Skeletal muscle satellite cell (primary cell): ENCODE results near the gene OBSCN.
"Not testable (repeated sequence)": the region's sequence is repeated elsewhere in the genome, so short reads cannot be mapped to it uniquely, and the experiment has no call there.

Experiments used
- H3K27me3 ChIP-seq: 2 replicates; pipeline ENCODE4 v1.7.0; 2013; ENCODE audit warnings: low read length; ENCODE audit not compliant: control insufficient read depth, insufficient read depth
- H3K36me3 ChIP-seq: 2 replicates; pipeline ENCODE4 v1.7.0; 2013; ENCODE audit warnings: mild to moderate bottlenecking, control low read depth, low read length; ENCODE audit not compliant: insufficient read depth
- H3K4me1 ChIP-seq: 2 replicates; pipeline ENCODE4 v1.7.0; 2013; ENCODE audit warnings: low read length; ENCODE audit not compliant: control insufficient read depth, insufficient read depth
- H3K4me2 ChIP-seq: 2 replicates; pipeline ENCODE4 v1.7.0; 2013; ENCODE audit warnings: mild to moderate bottlenecking, low read length
- H3K4me3 ChIP-seq: 2 replicates; pipeline ENCODE4 v1.7.0; 2013; ENCODE audit warnings: low read length
- H3K9ac ChIP-seq: 2 replicates; pipeline ENCODE4 v1.7.0; 2013; ENCODE audit warnings: mild to moderate bottlenecking, low read depth, low read length, moderate library complexity
- H3K9me3 ChIP-seq: replicated peaks from 2 replicates; pipeline ENCODE4 v1.7.0; 2013; ENCODE audit warnings: mild to moderate bottlenecking, control low read depth, low read length

Gene OBSCN

GRCh38 chr1:228264090-228264829 is 56.4 kb downstream of the OBSCN start:
- no peaks in the 10 kb centered on the region for H3K4me1 ChIP-seq
- no peak overlapping the region for H3K9ac ChIP-seq
- H3K4me3 ChIP-seq = no peak overlapping the region
- no peak overlapping the region for H3K4me2 ChIP-seq
- no peaks in the 10 kb centered on the region for H3K36me3 ChIP-seq
- no peaks in the 10 kb centered on the region for H3K9me3 ChIP-seq
- no peaks in the 10 kb centered on the region for H3K27me3 ChIP-seq

- no peak overlapping the region for H3K4me2 ChIP-seq
- H3K9ac ChIP-seq = no peak overlapping the region
Observed at GRCh38 chr1:228265167-228265566, 57.3 kb downstream of the OBSCN start.

GRCh38 chr1:228267962-228268880 is 60.4 kb downstream of the OBSCN start:
- H3K9me3 ChIP-seq = no peaks in the 10 kb centered on the region
- no peak overlapping the region for H3K4me3 ChIP-seq
- no peak overlapping the region for H3K4me2 ChIP-seq
- no peaks in the 10 kb centered on the region for H3K27me3 ChIP-seq
- H3K4me1 ChIP-seq = no peaks in the 10 kb centered on the region
- H3K9ac ChIP-seq = no peak overlapping the region
- H3K36me3 ChIP-seq = no peaks in the 10 kb centered on the region

More at GRCh38 chr1:228265167-228265566, 57.3 kb downstream of the OBSCN start:
- H3K9me3 ChIP-seq = no peaks in the 10 kb centered on the region
- no peaks in the 10 kb centered on the region for H3K4me1 ChIP-seq
- H3K36me3 ChIP-seq = no peaks in the 10 kb centered on the region
- no peaks in the 10 kb centered on the region for H3K27me3 ChIP-seq
- H3K4me3 ChIP-seq = no peak overlapping the region

GRCh38 chr1:228268881-228269265 is 61.0 kb downstream of the OBSCN start:
- no peak overlapping the region for H3K4me3 ChIP-seq
- H3K9ac ChIP-seq = no peak overlapping the region
- H3K36me3 ChIP-seq = no peaks in the 10 kb centered on the region
- no peak overlapping the region for H3K4me2 ChIP-seq
- no peaks in the 10 kb centered on the region for H3K4me1 ChIP-seq
- no peaks in the 10 kb centered on the region for H3K27me3 ChIP-seq
- no peaks in the 10 kb centered on the region for H3K9me3 ChIP-seq

- H3K4me3 ChIP-seq, H3K36me3 ChIP-seq, H3K27me3 ChIP-seq, H3K4me2 ChIP-seq, H3K4me1 ChIP-seq, H3K9ac ChIP-seq, H3K9me3 ChIP-seq: not testable (repeated sequence)
Observed at GRCh38 chr1:228269431-228269830, 61.6 kb downstream of the OBSCN start.

GRCh38 chr1:228270032-228270431 is 62.2 kb downstream of the OBSCN start:
- Histone ChIP-seq H3K36me3 (no peaks in the 10 kb centered on the region), H3K4me3 (no peak overlapping the region), H3K4me2 (no peak overlapping the region), H3K27me3 (no peaks in the 10 kb centered on the region), H3K9me3 (no peaks in the 10 kb centered on the region), H3K4me1 (no peaks in the 10 kb centered on the region), H3K9ac (no peak overlapping the region)

- Histone ChIP-seq H3K36me3 (no peaks in the 10 kb centered on the region), H3K4me1 (peaks cover 12% of the 10 kb centered on the region), H3K9ac (no peak overlapping the region), H3K4me3 (no peak overlapping the region), H3K27me3 (no peaks in the 10 kb centered on the region), H3K9me3 (no peaks in the 10 kb centered on the region), H3K4me2 (no peak overlapping the region)
Observed at GRCh38 chr1:228271701-228272251, 63.9 kb downstream of the OBSCN start.

GRCh38 chr1:228272331-228272791 is 64.5 kb downstream of the OBSCN start:
- H3K27me3 ChIP-seq = no peaks in the 10 kb centered on the region
- H3K9ac ChIP-seq = no peak overlapping the region
- H3K4me3 ChIP-seq = no peak overlapping the region
- peaks cover 12% of the 10 kb centered on the region for H3K4me1 ChIP-seq
- H3K36me3 ChIP-seq = no peaks in the 10 kb centered on the region
- H3K9me3 ChIP-seq = no peaks in the 10 kb centered on the region
- H3K4me2 ChIP-seq = no peak overlapping the region

GRCh38 chr1:228272831-228273571 is 65.2 kb downstream of the OBSCN start:
- no peaks in the 10 kb centered on the region for H3K27me3 ChIP-seq
- H3K4me1 ChIP-seq = peaks cover 12% of the 10 kb centered on the region
- H3K4me2 ChIP-seq = no peak overlapping the region
- H3K9me3 ChIP-seq = no peaks in the 10 kb centered on the region
- H3K4me3 ChIP-seq = no peak overlapping the region
- H3K9ac ChIP-seq = no peak overlapping the region
- no peaks in the 10 kb centered on the region for H3K36me3 ChIP-seq

GRCh38 chr1:228273720-228274451 is 66.0 kb downstream of the OBSCN start:
- Histone ChIP-seq H3K4me2 (no peak overlapping the region), H3K4me1 (peaks cover 12% of the 10 kb centered on the region), H3K4me3 (no peak overlapping the region), H3K27me3 (no peaks in the 10 kb centered on the region), H3K36me3 (no peaks in the 10 kb centered on the region), H3K9ac (no peak overlapping the region), H3K9me3 (no peaks in the 10 kb centered on the region)
